22Rv1 (cell line): ENCODE data around the gene TAS2R42.

Source experiments
- ZFX ChIP-seq: fragments of 450-650 bp; IDR thresholded peaks from 2 replicates; pipeline ENCODE4 v1.6.1; 2017; ENCODE audit warnings: antibody characterized with exemption, borderline replicate concordance
- TF ChIP-seq, protein P1 (sequence below): fragments of 450-650 bp; IDR thresholded peaks from 2 replicates; pipeline ENCODE4 v1.5.1; 2017; ENCODE audit warnings: mild to moderate bottlenecking

DNA sequence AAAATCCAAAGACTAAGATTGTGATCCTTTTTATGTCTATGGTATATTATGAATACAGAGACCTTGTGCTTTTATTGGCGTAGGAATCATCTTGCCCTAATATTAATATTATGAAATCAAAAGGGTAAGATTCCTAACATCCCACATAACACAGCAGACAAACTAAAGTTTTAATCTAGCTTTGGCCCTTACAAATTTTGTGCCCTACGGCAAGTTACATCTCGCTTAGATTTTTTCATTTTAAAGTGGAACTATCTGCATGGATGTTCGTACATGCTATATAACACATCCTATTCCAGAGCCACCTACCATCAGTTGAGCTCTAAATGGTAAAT, 16.0 kb downstream of the TAS2R42 start:
- TF ChIP-seq, protein P1, sequence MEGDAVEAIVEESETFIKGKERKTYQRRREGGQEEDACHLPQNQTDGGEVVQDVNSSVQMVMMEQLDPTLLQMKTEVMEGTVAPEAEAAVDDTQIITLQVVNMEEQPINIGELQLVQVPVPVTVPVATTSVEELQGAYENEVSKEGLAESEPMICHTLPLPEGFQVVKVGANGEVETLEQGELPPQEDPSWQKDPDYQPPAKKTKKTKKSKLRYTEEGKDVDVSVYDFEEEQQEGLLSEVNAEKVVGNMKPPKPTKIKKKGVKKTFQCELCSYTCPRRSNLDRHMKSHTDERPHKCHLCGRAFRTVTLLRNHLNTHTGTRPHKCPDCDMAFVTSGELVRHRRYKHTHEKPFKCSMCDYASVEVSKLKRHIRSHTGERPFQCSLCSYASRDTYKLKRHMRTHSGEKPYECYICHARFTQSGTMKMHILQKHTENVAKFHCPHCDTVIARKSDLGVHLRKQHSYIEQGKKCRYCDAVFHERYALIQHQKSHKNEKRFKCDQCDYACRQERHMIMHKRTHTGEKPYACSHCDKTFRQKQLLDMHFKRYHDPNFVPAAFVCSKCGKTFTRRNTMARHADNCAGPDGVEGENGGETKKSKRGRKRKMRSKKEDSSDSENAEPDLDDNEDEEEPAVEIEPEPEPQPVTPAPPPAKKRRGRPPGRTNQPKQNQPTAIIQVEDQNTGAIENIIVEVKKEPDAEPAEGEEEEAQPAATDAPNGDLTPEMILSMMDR = no peak
- TF ChIP-seq ZFX = no peak
